HEK293 (cell line): ENCODE data around the gene ZNF521.

Experiments
- CTCF ChIA-PET: fragments of 350-600 bp; formaldehyde crosslinking; extraction: SDS; loops from one replicate; lab custom pipeline; 2021; ENCODE audit warnings: antibody characterized with exemption; lab: Yijun Ruan, JAX
- POLR2A ChIA-PET: fragments of 300-600 bp; formaldehyde crosslinking; extraction: SDS; loops from one replicate; lab custom pipeline; 2020; ENCODE audit warnings: antibody characterized with exemption, inconsistent platforms; lab: Yijun Ruan, JAX
- H3K27ac ChIP-seq: fragments of 200-500 bp; sonication (Bioruptor generic); 2 replicates; pipeline ENCODE4 v1.5.1; 2014; ENCODE audit warnings: low read depth, low read length, control low read depth, inconsistent platforms; ENCODE audit errors: extremely low read depth
- H3K36me3 ChIP-seq, 2 experiments: fragments of 200-500 bp in 1 of 2; sonication (Bioruptor generic) in 1 of 2; 1 replicate in 1 of 2; 2 replicates in 1 of 2; pipeline ENCODE4 v1.5.1; 2014 to 2017; ENCODE audit warnings: inconsistent platforms in 2 of 2, low read length in 2 of 2; ENCODE audit not compliant: control insufficient read depth in 2 of 2, insufficient read depth in 1 of 2
- H3K4me1 ChIP-seq: fragments of 200-500 bp; sonication (Bioruptor generic); 2 replicates; pipeline ENCODE4 v1.5.1; 2014; ENCODE audit warnings: mild to moderate bottlenecking, low read length, inconsistent platforms; ENCODE audit not compliant: control insufficient read depth, insufficient read depth
- H3K4me3 ChIP-seq: 2 replicates; pipeline ENCODE4 v1.5.1; 2011; ENCODE audit warnings: low read depth, mild to moderate bottlenecking, control low read depth, low read length, moderate library complexity
- H3K9me3 ChIP-seq: fragments of 200-500 bp; sonication (Bioruptor generic); 2 replicates; pipeline ENCODE4 v1.5.1; 2014; ENCODE audit warnings: low read depth, low read length, inconsistent platforms; ENCODE audit not compliant: control insufficient read depth, insufficient read depth
- IKZF3 ChIP-seq: fragments of 450-650 bp; IDR thresholded peaks from 2 replicates; pipeline ENCODE4 v1.5.0; 2018; ENCODE audit warnings: missing biosample characterization, mild to moderate bottlenecking, missing genetic modification characterization, moderate library complexity
- KLF1 ChIP-seq: fragments of 450-650 bp; formaldehyde crosslinking; IDR thresholded peaks from 2 replicates; pipeline ENCODE4 v1.5.1; 2016; ENCODE audit warnings: missing biosample characterization, missing genetic modification characterization
- MYNN ChIP-seq: fragments of 450-650 bp; formaldehyde crosslinking; IDR thresholded peaks from 2 replicates; pipeline ENCODE4 v1.5.1; 2016; ENCODE audit warnings: missing biosample characterization, missing genetic modification characterization, borderline replicate concordance
- ZNF138 ChIP-seq: fragments of 450-650 bp; formaldehyde crosslinking; IDR thresholded peaks from 2 replicates; pipeline ENCODE4 v1.5.1; 2016; ENCODE audit warnings: missing biosample characterization, missing genetic modification characterization, borderline replicate concordance
- ZNF157 ChIP-seq: fragments of 450-650 bp; formaldehyde crosslinking; IDR thresholded peaks from 2 replicates; pipeline ENCODE4 v1.5.1; 2016; ENCODE audit warnings: missing biosample characterization, missing genetic modification characterization
- ZNF169 ChIP-seq: fragments of 450-650 bp; formaldehyde crosslinking; IDR thresholded peaks from 2 replicates; pipeline ENCODE4 v1.5.1; 2016; ENCODE audit warnings: missing biosample characterization, missing genetic modification characterization
- ZNF239 ChIP-seq: fragments of 450-650 bp; formaldehyde crosslinking; IDR thresholded peaks from 2 replicates; pipeline ENCODE4 v1.5.1; 2016; ENCODE audit warnings: missing biosample characterization, missing genetic modification characterization
- ZNF24 ChIP-seq: fragments of 450-650 bp; formaldehyde crosslinking; IDR thresholded peaks from 2 replicates; pipeline ENCODE4 v1.5.1; 2016; ENCODE audit warnings: missing biosample characterization, missing genetic modification characterization
- ZNF292 ChIP-seq: fragments of 450-650 bp; formaldehyde crosslinking; IDR thresholded peaks from 2 replicates; pipeline ENCODE4 v1.5.1; 2016; ENCODE audit warnings: low read depth, missing biosample characterization, missing genetic modification characterization, borderline replicate concordance
- ZNF514 ChIP-seq: fragments of 450-650 bp; formaldehyde crosslinking; IDR thresholded peaks from 2 replicates; pipeline ENCODE4 v1.5.1; 2016; ENCODE audit warnings: missing biosample characterization, missing genetic modification characterization
- ZNF629 ChIP-seq: fragments of 450-650 bp; formaldehyde crosslinking; IDR thresholded peaks from 2 replicates; pipeline ENCODE4 v1.5.1; 2017; ENCODE audit warnings: missing biosample characterization, missing genetic modification characterization
- ZXDB ChIP-seq: fragments of 450-650 bp; formaldehyde crosslinking; IDR thresholded peaks from 2 replicates; pipeline ENCODE4 v1.5.1; 2016; ENCODE audit warnings: missing biosample characterization, missing genetic modification characterization
- TF ChIP-seq, protein P1 (sequence below): fragments of 450-650 bp; formaldehyde crosslinking; IDR thresholded peaks from 2 replicates; pipeline ENCODE4 v1.5.1; 2016; ENCODE audit warnings: missing biosample characterization, missing genetic modification characterization
- TF ChIP-seq, protein P2 (sequence below): fragments of 450-650 bp; formaldehyde crosslinking; IDR thresholded peaks from 2 replicates; pipeline ENCODE4 v1.5.1; 2016; ENCODE audit warnings: missing biosample characterization, missing genetic modification characterization
- TF ChIP-seq, protein P3 (sequence below): fragments of 450-650 bp; formaldehyde crosslinking; IDR thresholded peaks from 2 replicates; pipeline ENCODE4 v1.5.1; 2017; ENCODE audit warnings: missing biosample characterization, missing genetic modification characterization
- TF ChIP-seq, protein P4 (sequence below): fragments of 450-650 bp; formaldehyde crosslinking; IDR thresholded peaks from 2 replicates; pipeline ENCODE4 v1.5.1; 2016; ENCODE audit warnings: missing biosample characterization, missing genetic modification characterization
- TF ChIP-seq, protein P5 (sequence below): fragments of 450-650 bp; formaldehyde crosslinking; IDR thresholded peaks from 2 replicates; pipeline ENCODE4 v1.5.1; 2017; ENCODE audit warnings: missing biosample characterization, missing genetic modification characterization
- TF ChIP-seq, protein P6 (sequence below): fragments of 450-650 bp; formaldehyde crosslinking; optimal IDR thresholded peaks from 2 replicates; pipeline ENCODE3; 2016; ENCODE audit warnings: missing biosample characterization, mild to moderate bottlenecking, missing genetic modification characterization
- TF ChIP-seq, protein P7 (sequence below): fragments of 450-650 bp; formaldehyde crosslinking; IDR thresholded peaks from 2 replicates; pipeline ENCODE4 v1.5.1; 2016; ENCODE audit warnings: missing biosample characterization, missing genetic modification characterization
- TF ChIP-seq, protein P8 (sequence below): fragments of 450-650 bp; formaldehyde crosslinking; conservative IDR thresholded peaks from 2 replicates; pipeline ENCODE4 v1.5.1; 2016; ENCODE audit warnings: low read depth, missing biosample characterization, missing genetic modification characterization

Gene ZNF521

DNA sequence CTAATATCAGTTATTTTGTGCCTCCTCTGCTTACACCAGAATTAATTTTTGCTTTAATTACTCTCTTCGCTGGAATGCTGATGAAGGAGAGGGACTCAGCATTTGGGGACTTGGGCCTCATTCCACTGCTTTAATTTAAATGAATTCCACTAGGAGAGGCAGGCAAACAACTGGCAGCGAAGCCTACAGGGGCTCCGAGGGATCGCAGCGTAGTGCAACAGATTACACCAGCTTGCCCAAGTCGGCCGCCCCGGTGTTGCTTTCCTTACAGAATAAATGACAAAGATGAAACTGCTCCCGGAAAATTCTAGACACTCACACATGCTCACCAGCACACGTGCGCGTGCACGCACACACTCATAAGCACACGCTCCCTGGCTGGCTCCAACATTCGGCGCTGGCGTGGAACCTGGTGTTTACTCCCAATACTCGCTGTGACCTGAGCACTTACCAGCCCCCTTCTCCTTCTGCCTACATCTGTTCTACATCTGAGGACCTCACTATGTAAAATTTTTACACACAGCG is 175.4 kb downstream of the ZNF521 start:
- POLR2A ChIA-PET: no interaction called here
- TF ChIP-seq ZNF292 (tag by site-specific recombination) (no peak), ZNF169 (tag by site-specific recombination) (no peak), ZNF157 (tag by site-specific recombination) (no peak), ZNF239 (tag by site-specific recombination) (no peak), ZNF514 (tag by site-specific recombination) (no peak), ZXDB (tag by site-specific recombination) (no peak), ZNF24 (tag by site-specific recombination) (no peak), MYNN (tag by site-specific recombination) (no peak), IKZF3 (tag by site-specific recombination) (no peak), ZNF138 (tag by site-specific recombination) (no peak), KLF1 (tag by site-specific recombination) (no peak), ZNF629 (tag by site-specific recombination) (no peak)
- TF ChIP-seq, protein P1, sequence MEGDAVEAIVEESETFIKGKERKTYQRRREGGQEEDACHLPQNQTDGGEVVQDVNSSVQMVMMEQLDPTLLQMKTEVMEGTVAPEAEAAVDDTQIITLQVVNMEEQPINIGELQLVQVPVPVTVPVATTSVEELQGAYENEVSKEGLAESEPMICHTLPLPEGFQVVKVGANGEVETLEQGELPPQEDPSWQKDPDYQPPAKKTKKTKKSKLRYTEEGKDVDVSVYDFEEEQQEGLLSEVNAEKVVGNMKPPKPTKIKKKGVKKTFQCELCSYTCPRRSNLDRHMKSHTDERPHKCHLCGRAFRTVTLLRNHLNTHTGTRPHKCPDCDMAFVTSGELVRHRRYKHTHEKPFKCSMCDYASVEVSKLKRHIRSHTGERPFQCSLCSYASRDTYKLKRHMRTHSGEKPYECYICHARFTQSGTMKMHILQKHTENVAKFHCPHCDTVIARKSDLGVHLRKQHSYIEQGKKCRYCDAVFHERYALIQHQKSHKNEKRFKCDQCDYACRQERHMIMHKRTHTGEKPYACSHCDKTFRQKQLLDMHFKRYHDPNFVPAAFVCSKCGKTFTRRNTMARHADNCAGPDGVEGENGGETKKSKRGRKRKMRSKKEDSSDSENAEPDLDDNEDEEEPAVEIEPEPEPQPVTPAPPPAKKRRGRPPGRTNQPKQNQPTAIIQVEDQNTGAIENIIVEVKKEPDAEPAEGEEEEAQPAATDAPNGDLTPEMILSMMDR (tag by site-specific recombination): no peak
- TF ChIP-seq, protein P2, sequence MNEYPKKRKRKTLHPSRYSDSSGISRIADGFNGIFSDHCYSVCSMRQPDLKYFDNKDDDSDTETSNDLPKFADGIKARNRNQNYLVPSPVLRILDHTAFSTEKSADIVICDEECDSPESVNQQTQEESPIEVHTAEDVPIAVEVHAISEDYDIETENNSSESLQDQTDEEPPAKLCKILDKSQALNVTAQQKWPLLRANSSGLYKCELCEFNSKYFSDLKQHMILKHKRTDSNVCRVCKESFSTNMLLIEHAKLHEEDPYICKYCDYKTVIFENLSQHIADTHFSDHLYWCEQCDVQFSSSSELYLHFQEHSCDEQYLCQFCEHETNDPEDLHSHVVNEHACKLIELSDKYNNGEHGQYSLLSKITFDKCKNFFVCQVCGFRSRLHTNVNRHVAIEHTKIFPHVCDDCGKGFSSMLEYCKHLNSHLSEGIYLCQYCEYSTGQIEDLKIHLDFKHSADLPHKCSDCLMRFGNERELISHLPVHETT (tag by site-specific recombination): no peak
- TF ChIP-seq, protein P3, sequence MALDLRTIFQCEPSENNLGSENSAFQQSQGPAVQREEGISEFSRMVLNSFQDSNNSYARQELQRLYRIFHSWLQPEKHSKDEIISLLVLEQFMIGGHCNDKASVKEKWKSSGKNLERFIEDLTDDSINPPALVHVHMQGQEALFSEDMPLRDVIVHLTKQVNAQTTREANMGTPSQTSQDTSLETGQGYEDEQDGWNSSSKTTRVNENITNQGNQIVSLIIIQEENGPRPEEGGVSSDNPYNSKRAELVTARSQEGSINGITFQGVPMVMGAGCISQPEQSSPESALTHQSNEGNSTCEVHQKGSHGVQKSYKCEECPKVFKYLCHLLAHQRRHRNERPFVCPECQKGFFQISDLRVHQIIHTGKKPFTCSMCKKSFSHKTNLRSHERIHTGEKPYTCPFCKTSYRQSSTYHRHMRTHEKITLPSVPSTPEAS (tag by site-specific recombination): no peak
- TF ChIP-seq, protein P4, sequence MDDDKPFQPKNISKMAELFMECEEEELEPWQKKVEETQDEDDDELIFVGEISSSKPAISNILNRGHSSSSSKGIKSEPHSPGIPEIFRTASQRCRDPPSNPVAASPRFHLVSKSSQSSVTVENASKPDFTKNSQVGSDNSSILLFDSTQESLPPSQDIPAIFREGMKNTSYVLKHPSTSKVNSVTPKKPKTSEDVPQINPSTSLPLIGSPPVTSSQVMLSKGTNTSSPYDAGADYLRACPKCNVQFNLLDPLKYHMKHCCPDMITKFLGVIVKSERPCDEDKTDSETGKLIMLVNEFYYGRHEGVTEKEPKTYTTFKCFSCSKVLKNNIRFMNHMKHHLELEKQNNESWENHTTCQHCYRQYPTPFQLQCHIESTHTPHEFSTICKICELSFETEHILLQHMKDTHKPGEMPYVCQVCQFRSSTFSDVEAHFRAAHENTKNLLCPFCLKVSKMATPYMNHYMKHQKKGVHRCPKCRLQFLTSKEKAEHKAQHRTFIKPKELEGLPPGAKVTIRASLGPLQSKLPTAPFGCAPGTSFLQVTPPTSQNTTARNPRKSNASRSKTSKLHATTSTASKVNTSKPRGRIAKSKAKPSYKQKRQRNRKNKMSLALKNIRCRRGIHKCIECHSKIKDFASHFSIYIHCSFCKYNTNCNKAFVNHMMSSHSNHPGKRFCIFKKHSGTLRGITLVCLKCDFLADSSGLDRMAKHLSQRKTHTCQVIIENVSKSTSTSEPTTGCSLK: no peak
- TF ChIP-seq, protein P5, sequence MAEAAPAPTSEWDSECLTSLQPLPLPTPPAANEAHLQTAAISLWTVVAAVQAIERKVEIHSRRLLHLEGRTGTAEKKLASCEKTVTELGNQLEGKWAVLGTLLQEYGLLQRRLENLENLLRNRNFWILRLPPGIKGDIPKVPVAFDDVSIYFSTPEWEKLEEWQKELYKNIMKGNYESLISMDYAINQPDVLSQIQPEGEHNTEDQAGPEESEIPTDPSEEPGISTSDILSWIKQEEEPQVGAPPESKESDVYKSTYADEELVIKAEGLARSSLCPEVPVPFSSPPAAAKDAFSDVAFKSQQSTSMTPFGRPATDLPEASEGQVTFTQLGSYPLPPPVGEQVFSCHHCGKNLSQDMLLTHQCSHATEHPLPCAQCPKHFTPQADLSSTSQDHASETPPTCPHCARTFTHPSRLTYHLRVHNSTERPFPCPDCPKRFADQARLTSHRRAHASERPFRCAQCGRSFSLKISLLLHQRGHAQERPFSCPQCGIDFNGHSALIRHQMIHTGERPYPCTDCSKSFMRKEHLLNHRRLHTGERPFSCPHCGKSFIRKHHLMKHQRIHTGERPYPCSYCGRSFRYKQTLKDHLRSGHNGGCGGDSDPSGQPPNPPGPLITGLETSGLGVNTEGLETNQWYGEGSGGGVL: no peak
- TF ChIP-seq, protein P6, sequence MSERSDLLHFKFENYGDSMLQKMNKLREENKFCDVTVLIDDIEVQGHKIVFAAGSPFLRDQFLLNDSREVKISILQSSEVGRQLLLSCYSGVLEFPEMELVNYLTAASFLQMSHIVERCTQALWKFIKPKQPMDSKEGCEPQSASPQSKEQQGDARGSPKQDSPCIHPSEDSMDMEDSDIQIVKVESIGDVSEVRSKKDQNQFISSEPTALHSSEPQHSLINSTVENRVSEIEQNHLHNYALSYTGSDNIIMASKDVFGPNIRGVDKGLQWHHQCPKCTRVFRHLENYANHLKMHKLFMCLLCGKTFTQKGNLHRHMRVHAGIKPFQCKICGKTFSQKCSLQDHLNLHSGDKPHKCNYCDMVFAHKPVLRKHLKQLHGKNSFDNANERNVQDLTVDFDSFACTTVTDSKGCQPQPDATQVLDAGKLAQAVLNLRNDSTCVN (tag by site-specific recombination): no peak
- TF ChIP-seq, protein P7, sequence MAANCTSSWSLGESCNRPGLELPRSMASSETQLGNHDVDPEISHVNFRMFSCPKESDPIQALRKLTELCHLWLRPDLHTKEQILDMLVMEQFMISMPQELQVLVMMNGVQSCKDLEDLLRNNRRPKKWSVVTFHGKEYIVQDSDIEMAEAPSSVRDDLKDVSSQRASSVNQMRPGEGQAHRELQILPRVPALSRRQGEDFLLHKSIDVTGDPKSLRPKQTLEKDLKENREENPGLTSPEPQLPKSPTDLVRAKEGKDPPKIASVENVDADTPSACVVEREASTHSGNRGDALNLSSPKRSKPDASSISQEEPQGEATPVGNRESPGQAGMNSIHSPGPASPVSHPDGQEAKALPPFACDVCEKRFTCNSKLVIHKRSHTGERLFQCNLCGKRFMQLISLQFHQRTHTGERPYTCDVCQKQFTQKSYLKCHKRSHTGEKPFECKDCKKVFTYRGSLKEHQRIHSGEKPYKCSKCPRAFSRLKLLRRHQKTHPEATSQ (tag by site-specific recombination): no peak
- TF ChIP-seq, protein P8, sequence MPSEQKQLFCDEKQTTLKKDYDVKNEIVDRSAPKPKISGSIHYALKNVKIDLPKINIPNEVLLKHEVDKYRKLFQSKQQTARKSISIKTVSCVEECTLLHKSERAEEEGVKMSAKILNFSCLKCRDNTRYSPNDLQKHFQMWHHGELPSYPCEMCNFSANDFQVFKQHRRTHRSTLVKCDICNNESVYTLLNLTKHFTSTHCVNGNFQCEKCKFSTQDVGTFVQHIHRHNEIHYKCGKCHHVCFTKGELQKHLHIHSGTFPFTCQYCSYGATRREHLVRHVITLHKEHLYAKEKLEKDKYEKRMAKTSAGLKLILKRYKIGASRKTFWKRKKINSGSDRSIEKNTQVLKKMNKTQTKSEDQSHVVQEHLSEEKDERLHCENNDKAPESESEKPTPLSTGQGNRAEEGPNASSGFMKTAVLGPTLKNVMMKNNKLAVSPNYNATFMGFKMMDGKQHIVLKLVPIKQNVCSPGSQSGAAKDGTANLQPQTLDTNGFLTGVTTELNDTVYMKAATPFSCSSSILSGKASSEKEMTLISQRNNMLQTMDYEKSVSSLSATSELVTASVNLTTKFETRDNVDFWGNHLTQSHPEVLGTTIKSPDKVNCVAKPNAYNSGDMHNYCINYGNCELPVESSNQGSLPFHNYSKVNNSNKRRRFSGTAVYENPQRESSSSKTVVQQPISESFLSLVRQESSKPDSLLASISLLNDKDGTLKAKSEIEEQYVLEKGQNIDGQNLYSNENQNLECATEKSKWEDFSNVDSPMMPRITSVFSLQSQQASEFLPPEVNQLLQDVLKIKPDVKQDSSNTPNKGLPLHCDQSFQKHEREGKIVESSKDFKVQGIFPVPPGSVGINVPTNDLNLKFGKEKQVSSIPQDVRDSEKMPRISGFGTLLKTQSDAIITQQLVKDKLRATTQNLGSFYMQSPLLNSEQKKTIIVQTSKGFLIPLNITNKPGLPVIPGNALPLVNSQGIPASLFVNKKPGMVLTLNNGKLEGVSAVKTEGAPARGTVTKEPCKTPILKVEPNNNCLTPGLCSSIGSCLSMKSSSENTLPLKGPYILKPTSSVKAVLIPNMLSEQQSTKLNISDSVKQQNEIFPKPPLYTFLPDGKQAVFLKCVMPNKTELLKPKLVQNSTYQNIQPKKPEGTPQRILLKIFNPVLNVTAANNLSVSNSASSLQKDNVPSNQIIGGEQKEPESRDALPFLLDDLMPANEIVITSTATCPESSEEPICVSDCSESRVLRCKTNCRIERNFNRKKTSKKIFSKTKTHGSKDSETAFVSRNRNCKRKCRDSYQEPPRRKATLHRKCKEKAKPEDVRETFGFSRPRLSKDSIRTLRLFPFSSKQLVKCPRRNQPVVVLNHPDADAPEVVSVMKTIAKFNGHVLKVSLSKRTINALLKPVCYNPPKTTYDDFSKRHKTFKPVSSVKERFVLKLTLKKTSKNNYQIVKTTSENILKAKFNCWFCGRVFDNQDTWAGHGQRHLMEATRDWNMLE (tag by site-specific recombination): no peak
- Histone ChIP-seq H3K36me3 (no peaks in the 10 kb centered on the region), H3K27ac (no peak overlapping the region), H3K4me1 (no peaks in the 10 kb centered on the region), H3K9me3 (no peaks in the 10 kb centered on the region), H3K4me3 (no peak overlapping the region)
- CTCF ChIA-PET: no interaction called here
